Fibroblast of the aortic adventitia (primary cell): ENCODE measurements around the gene PDLIM4. TPM values are rescaled to one million over a fixed set of nuclear protein-coding genes. Genes with fewer than 3 reads are reported as not detected.

Experiments
- DNase-seq: peaks from one replicate; pipeline ENCODE4 v3.0.0-alpha.2; 2010; ENCODE audit warnings: low read depth
- H3K4me3 ChIP-seq: 2 replicates; pipeline ENCODE4 v1.5.1; 2011; ENCODE audit warnings: low read depth, mild to moderate bottlenecking, control low read depth, low read length, moderate library complexity
- total RNA-seq: library from RNA; depleted of rRNA; stranded (reverse); fragments of >200 nt; gene quantifications from 2 replicates; pipeline ENCODE4 v1.2.3, GENCODE V29; 2012; ENCODE audit warnings: low replicate concordance
- TF ChIP-seq, protein P1 (sequence below): IDR thresholded peaks from 2 replicates; pipeline ENCODE4 v1.5.1; 2011; ENCODE audit warnings: mild to moderate bottlenecking, low read length, control low read depth, inconsistent platforms; ENCODE audit not compliant: insufficient read depth

Gene PDLIM4
- total RNA-seq, 1 donor: 41.8 TPM

DNA sequence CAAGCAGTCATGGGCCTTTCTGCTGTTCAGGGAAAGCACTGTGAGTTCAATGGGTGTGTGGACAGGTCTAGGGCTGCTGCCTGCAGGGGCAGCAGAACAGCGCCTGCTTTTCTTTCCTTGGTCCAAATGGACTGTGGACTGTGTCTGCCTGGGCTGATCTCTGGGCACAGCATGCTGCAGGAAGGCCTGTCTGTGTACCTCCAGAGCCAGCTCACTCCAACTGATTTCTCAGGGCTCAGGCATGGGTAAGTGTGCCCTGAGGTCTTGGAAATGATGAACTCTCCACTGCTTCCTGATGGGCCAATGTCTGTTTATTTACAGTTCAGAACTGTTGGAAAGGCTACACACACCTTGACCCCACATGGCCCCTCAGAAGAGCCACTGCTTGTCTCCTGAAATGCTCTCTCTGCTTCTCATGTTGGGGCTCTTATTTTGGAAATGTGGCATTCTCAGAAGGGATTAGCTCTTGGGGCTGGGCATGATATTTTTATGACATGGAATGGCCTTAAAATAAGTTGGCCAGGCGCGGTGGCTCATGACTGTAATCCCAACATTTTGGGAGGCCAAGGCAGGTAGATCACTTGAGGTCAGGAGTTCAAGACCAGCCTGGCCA, 63.7 kb downstream of the PDLIM4 start:
- TF ChIP-seq, protein P1, sequence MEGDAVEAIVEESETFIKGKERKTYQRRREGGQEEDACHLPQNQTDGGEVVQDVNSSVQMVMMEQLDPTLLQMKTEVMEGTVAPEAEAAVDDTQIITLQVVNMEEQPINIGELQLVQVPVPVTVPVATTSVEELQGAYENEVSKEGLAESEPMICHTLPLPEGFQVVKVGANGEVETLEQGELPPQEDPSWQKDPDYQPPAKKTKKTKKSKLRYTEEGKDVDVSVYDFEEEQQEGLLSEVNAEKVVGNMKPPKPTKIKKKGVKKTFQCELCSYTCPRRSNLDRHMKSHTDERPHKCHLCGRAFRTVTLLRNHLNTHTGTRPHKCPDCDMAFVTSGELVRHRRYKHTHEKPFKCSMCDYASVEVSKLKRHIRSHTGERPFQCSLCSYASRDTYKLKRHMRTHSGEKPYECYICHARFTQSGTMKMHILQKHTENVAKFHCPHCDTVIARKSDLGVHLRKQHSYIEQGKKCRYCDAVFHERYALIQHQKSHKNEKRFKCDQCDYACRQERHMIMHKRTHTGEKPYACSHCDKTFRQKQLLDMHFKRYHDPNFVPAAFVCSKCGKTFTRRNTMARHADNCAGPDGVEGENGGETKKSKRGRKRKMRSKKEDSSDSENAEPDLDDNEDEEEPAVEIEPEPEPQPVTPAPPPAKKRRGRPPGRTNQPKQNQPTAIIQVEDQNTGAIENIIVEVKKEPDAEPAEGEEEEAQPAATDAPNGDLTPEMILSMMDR: no peak
- no peak for DNase-seq

GRCh38 chr5:132322266-132322665, 64.8 kb downstream of the PDLIM4 start:
- no peak overlapping the region for H3K4me3 ChIP-seq
- TF ChIP-seq, protein P1: no peak
- DNase-seq: no peak

More for the DNA sequence above, 63.7 kb downstream of the PDLIM4 start:
- H3K4me3 ChIP-seq: no peak overlapping the region

Other genes with a start within 250 kb of the PDLIM4 start
- not detected in 2 replicates for gene ACSL6, start 246.0 kb upstream of the PDLIM4 start, total RNA-seq
- gene IL3, start 197.0 kb upstream of the PDLIM4 start, total RNA-seq: not detected in 2 replicates
- gene CSF2, start 183.9 kb upstream of the PDLIM4 start, total RNA-seq: not detected in 2 replicates
- 104 and 293 TPM in 2 replicates for gene P4HA2, start 29.8 kb upstream of the PDLIM4 start, total RNA-seq
- gene SLC22A4, start 36.7 kb downstream of the PDLIM4 start, total RNA-seq: 3.4 and 5.7 TPM in 2 replicates
- gene SLC22A5, start 112.0 kb downstream of the PDLIM4 start, total RNA-seq: 6.5 TPM in 2 replicates
- gene IRF1, start 233.1 kb downstream of the PDLIM4 start, total RNA-seq: 17.1 and 24.6 TPM in 2 replicates